Measurements from ENCODE around the gene ZNF710.
"Not testable (repeated sequence)": the region's sequence is repeated elsewhere in the genome, so short reads cannot be mapped to it uniquely, and the experiment has no call there.

GRCh38 chr15:90109163-90109751 lies 108.1 kb downstream of the ZNF710 start:
- not testable (repeated sequence) for TF ChIP-seq CTCF, EP300, POLR2A (IDR thresholded peaks at IDR 0.05)
